HG03342 (cell line): ENCODE results near the gene ARF6.
"Not testable (repeated sequence)": the region's sequence is repeated elsewhere in the genome, so short reads cannot be mapped to it uniquely, and the experiment has no call there.

Experiments used
- ATAC-seq: cut with Tn5 transposase; IDR thresholded peaks from one replicate; pipeline ENCODE4 v1.9.1; 2021; ENCODE audit warnings: mild to moderate bottlenecking, moderate library complexity; ENCODE audit not compliant: unreplicated experiment

The ARF6 gene

GRCh38 chr14:49939215-49939614 is 46.3 kb downstream of the ARF6 start:
- not testable (repeated sequence) for ATAC-seq

- ATAC-seq: no peak
Measured at GRCh38 chr14:49939884-49940510, 47.1 kb downstream of the ARF6 start.

GRCh38 chr14:49940808-49941421 is 48.0 kb downstream of the ARF6 start:
- ATAC-seq: no peak

- ATAC-seq: no peak
Measured at GRCh38 chr14:49942090-49942489, 49.2 kb downstream of the ARF6 start.

GRCh38 chr14:49944501-49944900 is 51.6 kb downstream of the ARF6 start:
- no peak for ATAC-seq

GRCh38 chr14:49945448-49946319 is 52.8 kb downstream of the ARF6 start:
- ATAC-seq: no peak
